Heart right ventricle (tissue), 16 donors: ENCODE data around the gene RUNX3. TPM values are rescaled to one million over a fixed set of nuclear protein-coding genes. Genes with fewer than 3 reads are reported as not detected.
A peak's percentile ranks its signal among the peaks of the same experiment; 100 is the strongest.

Source experiments
- ATAC-seq, 8 donors: fragments of 200-7000 bp; cut with Tn5 transposase; one replicate each; pipeline ENCODE4 v1.9.1; 2020; ENCODE audit warnings: mild to moderate bottlenecking in 8 of 8, moderate library complexity in 8 of 8, moderate number of reproducible peaks in 1 of 8
- DNase-seq, 2 donors: peaks; one replicate each; pipeline ENCODE4 v3.0.0-alpha.2; 2020
- H3K27ac ChIP-seq, 10 donors: fragments of 200-600 bp; sonication (generic) in 2 of 10; one replicate each; pipeline versions ENCODE4 v1.5.0 to v1.8.0; 2020 to 2022; ENCODE audit warnings: mild to moderate bottlenecking in 3 of 10
- H3K27me3 ChIP-seq, 7 donors: fragments of 200-600 bp; one replicate each; pipeline ENCODE4 v1.8.0; 2021 to 2022; ENCODE audit warnings: mild to moderate bottlenecking in 2 of 7
- H3K36me3 ChIP-seq, 9 donors: fragments of 200-600 bp; sonication (generic) in 1 of 9; one replicate each; pipeline versions ENCODE4 v1.5.0 to v1.8.0; 2020 to 2022; ENCODE audit warnings: mild to moderate bottlenecking in 2 of 9
- H3K4me1 ChIP-seq, 9 donors: fragments of 200-600 bp; sonication (generic) in 1 of 9; one replicate each; pipeline versions ENCODE4 v1.5.0 to v1.8.0; 2020 to 2022; ENCODE audit warnings: mild to moderate bottlenecking in 4 of 9
- H3K4me3 ChIP-seq, 10 donors: fragments of 200-600 bp; sonication (generic) in 2 of 10; one replicate each; pipeline versions ENCODE4 v1.5.0 to v1.8.0; 2020 to 2022; ENCODE audit warnings: mild to moderate bottlenecking in 7 of 10, moderate library complexity in 2 of 10
- H3K9me3 ChIP-seq, 11 donors: fragments of 200-600 bp in 10 of 11; sonication (generic) in 2 of 11; one replicate each; pipeline versions ENCODE4 v1.5.0 to v1.8.0; 2013 to 2022; ENCODE audit warnings: mild to moderate bottlenecking in 2 of 11, control low read depth in 1 of 11, moderate library complexity in 1 of 11
- CTCF ChIP-seq, 9 donors: fragments of 200-600 bp; sonication (generic) in 2 of 9; IDR thresholded peaks; one replicate each; pipeline versions ENCODE4 v1.5.0 to v1.8.0; 2021 to 2022; ENCODE audit warnings: antibody characterized with exemption in 9 of 9, mild to moderate bottlenecking in 5 of 9, moderate library complexity in 1 of 9
- WGBS, 2 donors: extraction: QIAGEN DNeasy Blood & Tissue Kit; methylation state at CpG; one replicate each; pipeline ENCODE4 v1.1.7; 2013; ENCODE audit warnings: inconsistent platforms in 1 of 2; 5-methylcytosine and 5-hydroxymethylcytosine counted together
- intact Hi-C, 10 donors: fragments of 100-400 bp; cut with DNase I; formaldehyde crosslinking; loops; one replicate each; pipeline versions ENCODE4 v1.11.1 to v1.14.2; 2022
- polyA plus RNA-seq, 2 donors: library from polyadenylated mRNA; stranded (reverse); fragments of 200-250 nt; gene quantifications; one replicate each; pipeline ENCODE4 v1.2.3, GENCODE V29; 2013
- total RNA-seq, 10 donors: library from RNA; stranded (reverse); fragmentation: NEBNext Ultra II Directional in 3 of 10; extraction: Animal tissue kit (Norgen Biotek cat#: 25700) in 3 of 10; gene quantifications; one replicate each; pipeline versions ENCODE4 v1.2.1 to v1.2.4, GENCODE V29; 2021 to 2023
- donor health status: Arrhythmogenic right ventricular cardiomyopathy.
- donor health status: ischemic (EF 13 %, LVEDD 7.1; RV severe dilation, severe dysfunction).
- donor health status: healthy with polysubstance abuse.
- donor health status: DM: no; HTN: yes; CAD: no.
- donor health status: DM: no; HTN: no; CAD: no.
- donor health status: ischemic (EF 25% LVEDD 6.9; RV normal size, moderate dysfunction).
- donor health status: ischemic (EF 25% LVEDD 5.7; RV mildly dilated, moderate dysfunction).
- donor health status: healthy.
- donor health status: DM: yes; HTN: yes; CAD: no.
- donor health status: Ischemic cardiomyopathy.
- donor health status: ischemic (EF 35%, LVEDD 5.7; RV mildly dilated, moderate dysfunction).
- donor health status: nonischemic (EF 11% LVEDD 7.7; RV severe dilation, severe dysfunction).
- donor health status: DM: yes; HTN: yes; CAD: no.
- donor health status: PGD.
- donor health status: ischemic (EF 29% LVEDD 5.4; RV normal size, mild dysfunction).
- donor health status: nonischemic (EF 23%, LVEDD 6.1; RV moderate dilation, normal function).

RUNX3 gene
- total and polyA plus RNA-seq, 12 donors: 0.07 to 5.9 (median 0.38) TPM

- Histone ChIP-seq H3K4me1 (peaks cover 0 to 25% (median 0%) of the 10 kb centered on the region in 9 donors), H3K36me3 (no peaks in the 10 kb centered on the region), H3K27me3 (peaks cover 0 to 77% (median 43%) of the 10 kb centered on the region in 7 donors), H3K9me3 (no peaks in the 10 kb centered on the region), H3K4me3 (no peak overlapping the region), H3K27ac (no peak overlapping the region)
- intact Hi-C loops: no loop called here
- 85 to 89% methylated on average over 3 of the region's 3 CpGs for WGBS, 2 donors
- TF ChIP-seq CTCF (IDR thresholded peaks at IDR 0.05): no peak
- ATAC-seq (no peak), DNase-seq (no peak)
Measured at GRCh38 chr1:24967555-24967954, 37.5 kb upstream of the RUNX3 start.

- H3K27ac ChIP-seq: no peak overlapping the region
- no peak for DNase-seq
- peaks cover 0 to 23% (median 0%) of the 10 kb centered on the region in 9 donors for H3K4me1 ChIP-seq
- no peak for TF ChIP-seq CTCF (IDR thresholded peaks at IDR 0.05)
- H3K36me3 ChIP-seq: no peaks in the 10 kb centered on the region
- no peaks in the 10 kb centered on the region for H3K9me3 ChIP-seq
- intact Hi-C loops: no loop called here
- ATAC-seq: no peak
- peaks cover 0 to 74% (median 43%) of the 10 kb centered on the region in 7 donors for H3K27me3 ChIP-seq
- H3K4me3 ChIP-seq: no peak overlapping the region
- 71 to 79% methylated on average over 8 of the region's 8 CpGs for WGBS, 2 donors
Measured at GRCh38 chr1:24966724-24967346, 36.8 kb upstream of the RUNX3 start.

- intact Hi-C loops: no loop called here
- ATAC-seq (no peak), DNase-seq (no peak)
- 86 to 92% methylated on average over 4 of the region's 4 CpGs for WGBS, 2 donors
- H3K27ac ChIP-seq: peak overlapping the region in 1 of 10 donors; percentile 66
- peaks cover 0 to 76% (median 39%) of the 10 kb centered on the region in 7 donors for H3K27me3 ChIP-seq
- H3K9me3 ChIP-seq: no peaks in the 10 kb centered on the region
- H3K4me3 ChIP-seq: no peak overlapping the region
- no peak for TF ChIP-seq CTCF (IDR thresholded peaks at IDR 0.05)
- H3K4me1 ChIP-seq: peaks cover 0 to 19% (median 0%) of the 10 kb centered on the region in 9 donors
- H3K36me3 ChIP-seq: no peaks in the 10 kb centered on the region
Measured at GRCh38 chr1:24966121-24966723, 36.1 kb upstream of the RUNX3 start.

GRCh38 chr1:24965571-24965930 lies 35.5 kb upstream of the RUNX3 start:
- DNase-seq (no peak), ATAC-seq (no peak)
- no peaks in the 10 kb centered on the region for H3K9me3 ChIP-seq
- peak overlapping the region in 1 of 10 donors; percentile 66 for H3K27ac ChIP-seq
- 93% methylated on average over 10 of the region's 10 CpGs for WGBS, 2 donors
- peaks cover 0 to 81% (median 38%) of the 10 kb centered on the region in 7 donors for H3K27me3 ChIP-seq
- peaks cover 0 to 19% (median 0%) of the 10 kb centered on the region in 9 donors for H3K4me1 ChIP-seq
- H3K4me3 ChIP-seq: no peak overlapping the region
- intact Hi-C loops: no loop called here
- no peaks in the 10 kb centered on the region for H3K36me3 ChIP-seq
- TF ChIP-seq CTCF (IDR thresholded peaks at IDR 0.05): no peak
